ENCODE results near the gene RPP30. TPM values are rescaled to one million over a fixed set of nuclear protein-coding genes. Genes with fewer than 3 reads are reported as not detected.

RPP30 gene
- total and polyA plus RNA-seq, 5 experiments from 2014 or later = 35.4 to 48.2 (median 36.7) TPM

- Mint-ChIP-seq H3K27me3 (peaks cover 3 to 17% (median 7%) of the 10 kb centered on the region in 5 donors), H3K36me3 (no peaks in the 10 kb centered on the region), H3K9me3 (no peaks in the 10 kb centered on the region), H3K4me3 (no peak overlapping the region), H3K4me1 (no peaks in the 10 kb centered on the region), H3K27ac (peak overlapping the region in 1 of 10 donors; percentile 46)
- POLR2A ChIA-PET = no interaction called here
- DNase-seq (no peak), ATAC-seq (no peak)
Observed at GRCh38 chr10:90923111-90923731, 51.4 kb downstream of the RPP30 start.

- POLR2A ChIA-PET = no interaction called here
- H3K27me3 Mint-ChIP-seq = peaks cover 8 to 30% (median 10%) of the 10 kb centered on the region in 5 donors
- H3K4me1 Mint-ChIP-seq = no peaks in the 10 kb centered on the region
Observed at GRCh38 chr10:90924552-90924951, 52.8 kb downstream of the RPP30 start.

GRCh38 chr10:90925079-90926029, 53.6 kb downstream of the RPP30 start:
- H3K4me1 Mint-ChIP-seq = peaks cover 0 to 2% (median 0%) of the 10 kb centered on the region in 4 donors
- no peak overlapping the region for H3K27ac Mint-ChIP-seq
- no peaks in the 10 kb centered on the region for H3K36me3 Mint-ChIP-seq
- POLR2A ChIA-PET = no interaction called here
- H3K27me3 Mint-ChIP-seq = peaks cover 11 to 38% (median 15%) of the 10 kb centered on the region in 5 donors
- H3K4me3 Mint-ChIP-seq = no peak overlapping the region
- no peaks in the 10 kb centered on the region for H3K9me3 Mint-ChIP-seq
- no peak for ATAC-seq
- DNase-seq = no peak

More at GRCh38 chr10:90924552-90924951, 52.8 kb downstream of the RPP30 start:
- ATAC-seq = no peak
- no peak for DNase-seq
- H3K9me3 Mint-ChIP-seq = no peaks in the 10 kb centered on the region
- no peaks in the 10 kb centered on the region for H3K36me3 Mint-ChIP-seq
- no peak overlapping the region for H3K4me3 Mint-ChIP-seq
- H3K27ac Mint-ChIP-seq = peak overlapping the region in 1 of 10 donors; percentile 74

- peaks cover 11 to 35% (median 16%) of the 10 kb centered on the region in 5 donors for H3K27me3 Mint-ChIP-seq
- ATAC-seq (no peak), DNase-seq (no peak)
- H3K4me1 Mint-ChIP-seq = peaks cover 0 to 2% (median 0%) of the 10 kb centered on the region in 4 donors
- H3K27ac Mint-ChIP-seq = no peak overlapping the region
- no peak overlapping the region for H3K4me3 Mint-ChIP-seq
- H3K36me3 Mint-ChIP-seq = no peaks in the 10 kb centered on the region
- POLR2A ChIA-PET = no interaction called here
- no peaks in the 10 kb centered on the region for H3K9me3 Mint-ChIP-seq
Observed at GRCh38 chr10:90927293-90927692, 55.5 kb downstream of the RPP30 start.

GRCh38 chr10:90929179-90929578, 57.4 kb downstream of the RPP30 start:
- POLR2A ChIA-PET = no interaction called here
- Mint-ChIP-seq H3K27me3 (peaks cover 11 to 24% (median 15%) of the 10 kb centered on the region in 5 donors), H3K36me3 (no peaks in the 10 kb centered on the region), H3K4me3 (no peak overlapping the region), H3K9me3 (no peaks in the 10 kb centered on the region), H3K4me1 (peaks cover 0 to 2% (median 0%) of the 10 kb centered on the region in 4 donors), H3K27ac (peak overlapping the region in 1 of 10 donors; percentile 18)
- no peak for ATAC-seq
- DNase-seq = no peak

- Mint-ChIP-seq H3K4me1 (peaks cover 0 to 2% (median under 1%) of the 10 kb centered on the region in 4 donors), H3K9me3 (no peaks in the 10 kb centered on the region), H3K36me3 (no peaks in the 10 kb centered on the region), H3K27ac (peak overlapping the region in 1 of 10 donors; percentile 57), H3K4me3 (no peak overlapping the region), H3K27me3 (peaks cover 11 to 24% (median 15%) of the 10 kb centered on the region in 5 donors)
- ATAC-seq (no peak), DNase-seq (no peak)
- POLR2A ChIA-PET = no interaction called here
Observed at GRCh38 chr10:90930070-90930837, 58.5 kb downstream of the RPP30 start.

- Mint-ChIP-seq H3K27ac (no peak overlapping the region), H3K36me3 (no peaks in the 10 kb centered on the region), H3K4me3 (no peak overlapping the region), H3K27me3 (peaks cover 11 to 24% (median 15%) of the 10 kb centered on the region in 5 donors), H3K9me3 (no peaks in the 10 kb centered on the region), H3K4me1 (peaks cover 0 to 6% (median under 1%) of the 10 kb centered on the region in 4 donors)
- POLR2A ChIA-PET = no interaction called here
- no peak for DNase-seq
- ATAC-seq = no peak
Observed at GRCh38 chr10:90930971-90931871, 59.4 kb downstream of the RPP30 start.

GRCh38 chr10:90935581-90936275, 64.0 kb downstream of the RPP30 start:
- Mint-ChIP-seq H3K4me3 (no peak overlapping the region), H3K9me3 (no peaks in the 10 kb centered on the region), H3K27me3 (peaks cover 0 to 9% (median 4%) of the 10 kb centered on the region in 5 donors), H3K27ac (peak overlapping the region in 1 of 10 donors; percentile 17), H3K36me3 (no peaks in the 10 kb centered on the region), H3K4me1 (peaks cover 0 to 6% (median 0%) of the 10 kb centered on the region in 4 donors)
- ATAC-seq (no peak), DNase-seq (no peak)
- POLR2A ChIA-PET = no interaction called here

- Mint-ChIP-seq H3K27ac (no peak overlapping the region), H3K27me3 (peaks cover 0 to 9% (median under 1%) of the 10 kb centered on the region in 5 donors), H3K9me3 (no peaks in the 10 kb centered on the region), H3K4me3 (no peak overlapping the region), H3K4me1 (peaks cover 0 to 6% (median 0%) of the 10 kb centered on the region in 4 donors), H3K36me3 (no peaks in the 10 kb centered on the region)
- POLR2A ChIA-PET = no interaction called here
- ATAC-seq = no peak
- DNase-seq = no peak
Observed at GRCh38 chr10:90936276-90936659, 64.5 kb downstream of the RPP30 start.

- H3K4me1 Mint-ChIP-seq = peaks cover 0 to 6% (median 0%) of the 10 kb centered on the region in 4 donors
- no peaks in the 10 kb centered on the region for H3K9me3 Mint-ChIP-seq
- ATAC-seq = no peak
Observed at GRCh38 chr10:90937645-90938258, 66.0 kb downstream of the RPP30 start.

GRCh38 chr10:90939116-90939515, 67.3 kb downstream of the RPP30 start:
- POLR2A ChIA-PET = no interaction called here
- Mint-ChIP-seq H3K36me3 (no peaks in the 10 kb centered on the region), H3K4me3 (no peak overlapping the region), H3K4me1 (peaks cover 0 to 6% (median 0%) of the 10 kb centered on the region in 4 donors), H3K27me3 (peaks cover 0 to 7% (median 0%) of the 10 kb centered on the region in 5 donors), H3K27ac (no peak overlapping the region), H3K9me3 (no peaks in the 10 kb centered on the region)
- DNase-seq (no peak), ATAC-seq (no peak)

More at GRCh38 chr10:90937645-90938258, 66.0 kb downstream of the RPP30 start:
- no peak overlapping the region for H3K27ac Mint-ChIP-seq
- H3K27me3 Mint-ChIP-seq = peaks cover 0 to 9% (median 0%) of the 10 kb centered on the region in 5 donors
- H3K36me3 Mint-ChIP-seq = no peaks in the 10 kb centered on the region
- no peak for DNase-seq
- no peak overlapping the region for H3K4me3 Mint-ChIP-seq
- POLR2A ChIA-PET = no interaction called here
